GM12864 (cell line): ENCODE data around the gene CARHSP1.

Experiments
- DNase-seq: peaks from one replicate; pipeline ENCODE4 v3.0.0-alpha.2; 2011; ENCODE audit warnings: low read depth
- H3K4me3 ChIP-seq: 2 replicates; pipeline ENCODE4 v1.5.1; 2011; ENCODE audit warnings: mild to moderate bottlenecking, low read depth, low read length, control low read depth
- TF ChIP-seq, protein P1 (sequence below): IDR thresholded peaks from 2 replicates; pipeline ENCODE4 v1.5.1; 2011; ENCODE audit warnings: low read depth, mild to moderate bottlenecking, moderate library complexity, low read length, control low read depth, inconsistent platforms; ENCODE audit errors: missing control alignments

The CARHSP1 gene

GRCh38 chr16:8831871-8832716 lies 36.7 kb downstream of the CARHSP1 start:
- H3K4me3 ChIP-seq, result no peak overlapping the region

DNA sequence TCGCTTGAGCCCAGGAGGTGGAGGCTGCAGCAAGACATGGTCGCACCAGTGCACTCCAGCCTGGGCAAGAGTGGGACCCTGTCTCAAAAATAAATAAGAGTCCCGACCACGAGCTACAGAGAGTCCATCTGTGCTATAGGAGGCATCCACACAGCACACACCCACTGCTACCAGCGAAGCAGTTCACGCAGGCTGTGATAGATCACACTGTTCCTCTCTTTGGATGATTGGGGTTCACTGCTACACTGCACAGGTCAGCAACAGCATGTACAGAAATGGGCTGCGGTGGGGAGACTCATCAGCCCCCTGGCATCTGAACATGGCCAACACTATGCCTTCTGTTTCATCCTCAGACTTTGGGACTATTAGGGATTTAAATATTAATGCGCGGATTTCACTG lies 37.4 kb downstream of the CARHSP1 start:
- TF ChIP-seq, protein P1, sequence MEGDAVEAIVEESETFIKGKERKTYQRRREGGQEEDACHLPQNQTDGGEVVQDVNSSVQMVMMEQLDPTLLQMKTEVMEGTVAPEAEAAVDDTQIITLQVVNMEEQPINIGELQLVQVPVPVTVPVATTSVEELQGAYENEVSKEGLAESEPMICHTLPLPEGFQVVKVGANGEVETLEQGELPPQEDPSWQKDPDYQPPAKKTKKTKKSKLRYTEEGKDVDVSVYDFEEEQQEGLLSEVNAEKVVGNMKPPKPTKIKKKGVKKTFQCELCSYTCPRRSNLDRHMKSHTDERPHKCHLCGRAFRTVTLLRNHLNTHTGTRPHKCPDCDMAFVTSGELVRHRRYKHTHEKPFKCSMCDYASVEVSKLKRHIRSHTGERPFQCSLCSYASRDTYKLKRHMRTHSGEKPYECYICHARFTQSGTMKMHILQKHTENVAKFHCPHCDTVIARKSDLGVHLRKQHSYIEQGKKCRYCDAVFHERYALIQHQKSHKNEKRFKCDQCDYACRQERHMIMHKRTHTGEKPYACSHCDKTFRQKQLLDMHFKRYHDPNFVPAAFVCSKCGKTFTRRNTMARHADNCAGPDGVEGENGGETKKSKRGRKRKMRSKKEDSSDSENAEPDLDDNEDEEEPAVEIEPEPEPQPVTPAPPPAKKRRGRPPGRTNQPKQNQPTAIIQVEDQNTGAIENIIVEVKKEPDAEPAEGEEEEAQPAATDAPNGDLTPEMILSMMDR, result no peak
- no peak for DNase-seq
- H3K4me3 ChIP-seq, result no peak overlapping the region

More at GRCh38 chr16:8831871-8832716, 36.7 kb downstream of the CARHSP1 start:
- TF ChIP-seq, protein P1, result no peak
- DNase-seq, result no peak

GRCh38 chr16:8828541-8829165 lies 40.2 kb downstream of the CARHSP1 start:
- TF ChIP-seq, protein P1, result no peak
- no peak overlapping the region for H3K4me3 ChIP-seq
- no peak for DNase-seq

- TF ChIP-seq, protein P1, result no peak
- no peak overlapping the region for H3K4me3 ChIP-seq
- no peak for DNase-seq
Observed at GRCh38 chr16:8826278-8826879, 42.4 kb downstream of the CARHSP1 start.

- TF ChIP-seq, protein P1, result no peak
- no peak for DNase-seq
- no peak overlapping the region for H3K4me3 ChIP-seq
Observed at GRCh38 chr16:8822403-8822802, 46.4 kb downstream of the CARHSP1 start.

GRCh38 chr16:8819411-8820034 lies 49.3 kb downstream of the CARHSP1 start:
- no peak for DNase-seq
- TF ChIP-seq, protein P1, result no peak
- H3K4me3 ChIP-seq, result no peak overlapping the region
